Calu3 (cell line): ENCODE measurements around the gene MALRD1. TPM values are rescaled to one million over a fixed set of nuclear protein-coding genes. Genes with fewer than 3 reads are reported as not detected.

Source experiments
- BruUV-seq: library from RNA; stranded (reverse); fragments of 400-500 nt; replicated peaks from 2 replicates; lab custom pipeline; 2021; lab: Mats Ljungman, UMichigan
- CTCF ChIA-PET: fragments of 300-600 bp; sonication (Branson Sonifier 250); formaldehyde crosslinking; loops from one replicate; lab custom pipeline; 2022; ENCODE audit warnings: antibody characterized with exemption; lab: Charles Lee
- DNase-seq: peaks from one replicate; pipeline ENCODE4 v3.0.0; 2022
- H3K27ac Mint-ChIP-seq: one replicate; pipeline ENCODE4 v1.8.0; 2022; ENCODE audit warnings: mixed read lengths; ENCODE audit not compliant: unreplicated experiment
- H3K27me3 Mint-ChIP-seq: one replicate; pipeline ENCODE4 v1.8.0; 2022; ENCODE audit warnings: mixed read lengths; ENCODE audit not compliant: unreplicated experiment
- H3K36me3 Mint-ChIP-seq: one replicate; pipeline ENCODE4 v1.8.0; 2022; ENCODE audit warnings: mild to moderate bottlenecking, moderate library complexity, mixed read lengths; ENCODE audit not compliant: insufficient read depth, unreplicated experiment
- H3K4me1 Mint-ChIP-seq: one replicate; pipeline ENCODE4 v1.8.0; 2022; ENCODE audit warnings: mild to moderate bottlenecking, low read depth, mixed read lengths; ENCODE audit not compliant: unreplicated experiment
- H3K4me3 Mint-ChIP-seq: one replicate; pipeline ENCODE4 v1.8.0; 2022; ENCODE audit warnings: mild to moderate bottlenecking, low read depth, moderate library complexity, mixed read lengths; ENCODE audit not compliant: unreplicated experiment
- H3K9me3 Mint-ChIP-seq: one replicate; pipeline ENCODE4 v1.8.0; 2022; ENCODE audit warnings: low read depth, mixed read lengths; ENCODE audit not compliant: unreplicated experiment
- intact Hi-C: fragments of 100-400 bp; cut with micrococcal nuclease; formaldehyde crosslinking; loops from one replicate; pipeline ENCODE4 v1.10.0; 2022; ENCODE audit not compliant: unreplicated experiment
- total RNA-seq: library from RNA; stranded (reverse); gene quantifications from 2 replicates; pipeline ENCODE4 v1.2.3, GENCODE V29; 2022
- TF ChIP-seq, protein P1 (sequence below): fragments of 200-600 bp; IDR thresholded peaks from one replicate; pipeline ENCODE4 v1.8.0; 2022; ENCODE audit warnings: antibody characterized with exemption; ENCODE audit not compliant: unreplicated experiment

Gene MALRD1
- total RNA-seq, 1 experiment from 2014 or later = not detected

DNA sequence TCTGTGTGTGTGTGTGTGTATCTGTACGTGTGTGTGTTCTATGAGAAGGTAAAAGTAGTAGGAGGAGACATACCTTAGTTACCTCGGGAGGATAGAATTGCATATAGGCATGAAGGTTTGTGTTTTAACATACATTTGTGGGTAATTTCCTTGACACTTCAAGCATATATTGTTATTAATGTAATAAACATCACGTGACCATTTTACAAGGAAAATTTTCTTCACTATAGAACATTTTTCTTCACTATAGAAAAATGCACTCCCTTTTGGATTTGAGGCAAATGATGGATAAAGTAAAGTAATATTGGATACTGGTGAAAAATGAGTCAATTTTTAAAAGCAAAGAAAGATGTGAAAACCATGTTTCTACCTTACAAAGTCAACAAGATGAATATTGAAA, 640.6 kb downstream of the MALRD1 start:
- H3K27ac Mint-ChIP-seq = no peak overlapping the region
- intact Hi-C loops = no loop called here
- DNase-seq = no peak
- BruUV-seq = no TSS peak
- H3K4me1 Mint-ChIP-seq = no peaks in the 10 kb centered on the region
- H3K27me3 Mint-ChIP-seq = no peaks in the 10 kb centered on the region
- H3K4me3 Mint-ChIP-seq = no peak overlapping the region
- no peaks in the 10 kb centered on the region for H3K36me3 Mint-ChIP-seq
- TF ChIP-seq, protein P1, sequence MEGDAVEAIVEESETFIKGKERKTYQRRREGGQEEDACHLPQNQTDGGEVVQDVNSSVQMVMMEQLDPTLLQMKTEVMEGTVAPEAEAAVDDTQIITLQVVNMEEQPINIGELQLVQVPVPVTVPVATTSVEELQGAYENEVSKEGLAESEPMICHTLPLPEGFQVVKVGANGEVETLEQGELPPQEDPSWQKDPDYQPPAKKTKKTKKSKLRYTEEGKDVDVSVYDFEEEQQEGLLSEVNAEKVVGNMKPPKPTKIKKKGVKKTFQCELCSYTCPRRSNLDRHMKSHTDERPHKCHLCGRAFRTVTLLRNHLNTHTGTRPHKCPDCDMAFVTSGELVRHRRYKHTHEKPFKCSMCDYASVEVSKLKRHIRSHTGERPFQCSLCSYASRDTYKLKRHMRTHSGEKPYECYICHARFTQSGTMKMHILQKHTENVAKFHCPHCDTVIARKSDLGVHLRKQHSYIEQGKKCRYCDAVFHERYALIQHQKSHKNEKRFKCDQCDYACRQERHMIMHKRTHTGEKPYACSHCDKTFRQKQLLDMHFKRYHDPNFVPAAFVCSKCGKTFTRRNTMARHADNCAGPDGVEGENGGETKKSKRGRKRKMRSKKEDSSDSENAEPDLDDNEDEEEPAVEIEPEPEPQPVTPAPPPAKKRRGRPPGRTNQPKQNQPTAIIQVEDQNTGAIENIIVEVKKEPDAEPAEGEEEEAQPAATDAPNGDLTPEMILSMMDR = no peak
- H3K9me3 Mint-ChIP-seq = no peaks in the 10 kb centered on the region
- CTCF ChIA-PET = no interaction called here

DNA sequence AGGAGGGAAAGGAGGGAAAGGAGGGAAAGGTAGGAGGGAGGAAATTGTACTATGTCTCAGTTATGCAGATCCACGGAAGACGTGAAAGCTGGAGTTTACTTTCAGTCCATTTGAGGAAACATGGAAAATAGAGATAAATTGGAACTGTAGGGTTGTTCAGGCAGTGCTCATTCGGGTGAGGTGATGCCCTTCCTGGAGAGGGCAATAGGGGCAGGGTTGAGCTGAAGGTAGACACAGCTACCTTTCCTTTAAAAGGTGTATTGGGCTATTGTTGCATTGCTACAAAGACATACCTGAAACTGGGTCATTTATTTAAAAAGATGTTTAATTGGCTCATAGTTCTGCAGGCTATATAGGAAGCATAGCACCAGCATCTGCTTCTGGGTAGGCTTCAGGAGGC, 650.7 kb downstream of the MALRD1 start:
- DNase-seq = no peak
- H3K36me3 Mint-ChIP-seq = no peaks in the 10 kb centered on the region
- H3K4me3 Mint-ChIP-seq = no peak overlapping the region
- H3K27me3 Mint-ChIP-seq = no peaks in the 10 kb centered on the region
- CTCF ChIA-PET = no interaction called here
- no peaks in the 10 kb centered on the region for H3K4me1 Mint-ChIP-seq
- intact Hi-C loops = no loop called here
- H3K27ac Mint-ChIP-seq = no peak overlapping the region
- BruUV-seq = no TSS peak
- TF ChIP-seq, protein P1 = no peak
- H3K9me3 Mint-ChIP-seq = peaks cover 8% of the 10 kb centered on the region

DNA sequence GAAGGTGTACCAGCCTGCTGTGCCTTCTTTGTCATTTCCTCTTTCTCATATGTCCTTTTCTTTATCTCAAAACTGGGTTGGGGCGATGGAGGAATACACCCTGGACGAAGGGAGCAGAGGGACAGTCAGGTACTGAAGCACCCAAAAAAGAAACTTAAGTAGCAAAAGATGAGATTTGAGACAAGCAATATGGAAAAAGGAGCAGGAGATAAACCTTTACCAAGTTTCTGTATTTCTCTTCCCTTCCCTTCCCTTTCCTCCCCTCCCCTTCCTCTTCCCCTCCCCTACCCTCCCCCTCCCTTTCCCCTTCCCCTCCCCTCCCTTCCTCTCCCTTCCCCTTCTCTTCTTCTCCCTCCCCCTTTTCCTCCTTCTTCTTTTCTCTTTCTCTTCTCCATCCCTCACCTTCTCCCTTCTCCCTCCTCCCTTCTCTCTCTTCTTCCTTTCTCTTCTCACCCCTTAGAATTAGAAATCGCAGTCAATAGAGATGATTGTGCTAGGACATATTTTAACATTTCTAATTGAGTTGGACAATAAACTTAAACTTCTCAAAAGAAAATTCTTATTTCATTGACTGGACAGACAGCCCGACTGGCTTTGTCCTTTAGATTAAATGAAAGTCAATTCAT, 652.9 kb downstream of the MALRD1 start:
- Mint-ChIP-seq H3K9me3 (peaks cover 10% of the 10 kb centered on the region), H3K27ac (no peak overlapping the region), H3K4me3 (no peak overlapping the region), H3K36me3 (no peaks in the 10 kb centered on the region), H3K4me1 (no peaks in the 10 kb centered on the region), H3K27me3 (no peaks in the 10 kb centered on the region)
- TF ChIP-seq, protein P1 = no peak
- CTCF ChIA-PET = interaction anchor here (0.7 kb wide), 1 partner anchor 14 kb away, joined by 5 read pairs; no protein-coding TSS in a partner anchor
- no peak for DNase-seq
- BruUV-seq = no TSS peak
- intact Hi-C loops = no loop called here

DNA sequence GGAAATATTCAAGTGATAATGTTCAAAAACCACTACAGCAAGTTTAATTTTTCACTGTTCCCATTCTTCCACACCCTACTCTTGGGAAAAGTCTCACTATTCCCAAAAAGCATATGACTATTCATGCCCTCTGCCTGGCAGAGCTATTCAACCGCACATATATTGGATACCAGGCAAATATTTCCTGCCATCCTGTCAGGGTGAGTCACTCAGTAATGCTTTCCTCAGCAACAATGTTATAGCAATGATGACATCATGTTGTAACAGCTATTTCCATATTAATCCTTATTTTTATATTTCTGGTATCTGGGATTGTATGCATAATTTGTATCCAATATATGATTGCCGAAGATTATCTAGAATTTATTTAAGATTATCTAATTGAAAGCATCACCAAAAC, 653.6 kb downstream of the MALRD1 start:
- H3K27me3 Mint-ChIP-seq = no peaks in the 10 kb centered on the region
- intact Hi-C loops = no loop called here
- H3K4me1 Mint-ChIP-seq = no peaks in the 10 kb centered on the region
- H3K4me3 Mint-ChIP-seq = no peak overlapping the region
- no peak overlapping the region for H3K27ac Mint-ChIP-seq
- DNase-seq = no peak
- H3K36me3 Mint-ChIP-seq = no peaks in the 10 kb centered on the region
- no TSS peak for BruUV-seq
- peaks cover 8% of the 10 kb centered on the region for H3K9me3 Mint-ChIP-seq
- CTCF ChIA-PET = interaction anchor here (0.7 kb wide), 1 partner anchor 15 kb away, joined by 5 read pairs; no protein-coding TSS in a partner anchor
- TF ChIP-seq, protein P1 = no peak
